Upper lobe of left lung (tissue), 6 donors: ENCODE data around the gene SIK3. TPM values are rescaled to one million over a fixed set of nuclear protein-coding genes. Genes with fewer than 3 reads are reported as not detected.

Experiments
- ATAC-seq, 2 donors: fragments of 200-7000 bp; cut with Tn5 transposase; one replicate each; pipeline ENCODE4 v1.9.1; 2022; ENCODE audit warnings: mild to moderate bottlenecking in 2 of 2, moderate library complexity in 2 of 2; ENCODE audit not compliant: low FRiP score in 2 of 2
- DNase-seq, 2 donors: peaks; one replicate each; pipeline ENCODE4 v3.0.0-alpha.2; 2019 to 2020
- H3K27ac ChIP-seq, 4 donors: fragments of 200-600 bp; sonication (generic); one replicate each; pipeline ENCODE4 v1.5.1; 2016 to 2019
- H3K27me3 ChIP-seq, 4 donors: fragments of 200-600 bp; sonication (generic); one replicate each; pipeline ENCODE4 v1.5.1; 2017 to 2019
- H3K36me3 ChIP-seq, 4 donors: fragments of 200-600 bp; sonication (generic); one replicate each; pipeline ENCODE4 v1.5.1; 2016 to 2019
- H3K4me1 ChIP-seq, 4 donors: fragments of 200-600 bp; sonication (generic); one replicate each; pipeline ENCODE4 v1.5.1; 2018 to 2019
- H3K4me3 ChIP-seq, 4 donors: fragments of 200-600 bp; sonication (generic); one replicate each; pipeline ENCODE4 v1.5.1; 2017 to 2019; ENCODE audit warnings: mild to moderate bottlenecking in 2 of 4, moderate library complexity in 1 of 4
- H3K9me3 ChIP-seq, 4 donors: fragments of 200-600 bp; sonication (generic); one replicate each; pipeline ENCODE4 v1.5.1; 2018 to 2019
- CTCF ChIP-seq, 6 experiments: fragments of 450-650 bp in 4 of 6; fragments of 200-600 bp in 2 of 6; sonication (generic) in 2 of 6; IDR thresholded peaks; one replicate each; pipeline ENCODE4 v1.5.1; 2016 to 2019; ENCODE audit warnings: antibody characterized with exemption in 6 of 6
- EP300 ChIP-seq, 4 donors: sonication (generic); formaldehyde crosslinking; IDR thresholded peaks; one replicate each; pipeline ENCODE4 v1.5.1; 2017; ENCODE audit warnings: antibody characterized with exemption in 4 of 4, control low read depth in 2 of 4
- POLR2A ChIP-seq, 4 donors: fragments of 450-650 bp; IDR thresholded peaks; one replicate each; pipeline ENCODE4 v1.5.1; 2016 to 2017; ENCODE audit warnings: antibody characterized with exemption in 4 of 4, mild to moderate bottlenecking in 2 of 4
- POLR2AphosphoS5 ChIP-seq, 2 donors: sonication (generic); formaldehyde crosslinking; IDR thresholded peaks; one replicate each; pipeline ENCODE4 v1.5.1; 2017; ENCODE audit warnings: antibody characterized with exemption in 2 of 2
- WGBS, 2 donors: methylation state at CpG; one replicate each; pipeline ENCODE4 v1.1.5; 2017 to 2018; 5-methylcytosine and 5-hydroxymethylcytosine counted together
- total RNA-seq, 6 donors: library from RNA; depleted of rRNA in 4 of 6; stranded (reverse); fragments of >200 nt in 4 of 6; gene quantifications; one replicate each; pipeline versions ENCODE4 v1.1.0 to v1.2.1, GENCODE V29; 2016 to 2021
- donor health status: DM: no; HTN: no; CAD: no; lungs with moderate emphysema.
- donor health status: DM: no; HTN: yes; CAD: no; lungs with severe emphysema.

Gene SIK3
- total RNA-seq, 6 donors from 2014 or later = 26.9 to 115 (median 43.7) TPM

- H3K27me3 ChIP-seq = no peaks in the 10 kb centered on the region
- WGBS, 2 donors = 90 to 96% methylated on average over 1 of the region's 1 CpG
- peaks cover 0 to 12% (median 3%) of the 10 kb centered on the region in 4 donors for H3K4me1 ChIP-seq
- no peak overlapping the region for H3K4me3 ChIP-seq
- no peaks in the 10 kb centered on the region for H3K9me3 ChIP-seq
- no peaks in the 10 kb centered on the region for H3K36me3 ChIP-seq
- no peak for DNase-seq
- no peak overlapping the region for H3K27ac ChIP-seq
- ATAC-seq = no peak
- TF ChIP-seq POLR2A (IDR thresholded peaks at IDR 0.05) = no peak
- TF ChIP-seq CTCF (IDR thresholded peaks at IDR 0.05) = no peak
- TF ChIP-seq EP300 (IDR thresholded peaks at IDR 0.05) = no peak
- no peak for TF ChIP-seq POLR2AphosphoS5 (IDR thresholded peaks at IDR 0.05)
Measured at GRCh38 chr11:116903090-116903489, 195.1 kb downstream of the SIK3 start.

- no peak for DNase-seq
- H3K4me1 ChIP-seq = peaks cover 0 to 12% (median 3%) of the 10 kb centered on the region in 4 donors
- no peaks in the 10 kb centered on the region for H3K9me3 ChIP-seq
- WGBS, 2 donors = 89 to 98% methylated on average over 2 of the region's 2 CpGs
- H3K27ac ChIP-seq = no peak overlapping the region
- no peaks in the 10 kb centered on the region for H3K27me3 ChIP-seq
- no peak overlapping the region for H3K4me3 ChIP-seq
- H3K36me3 ChIP-seq = peaks cover 0 to under 1% (median 0%) of the 10 kb centered on the region in 4 donors
- TF ChIP-seq POLR2A (IDR thresholded peaks at IDR 0.05) (no peak), CTCF (IDR thresholded peaks at IDR 0.05) (no peak)
- ATAC-seq = no peak
Measured at GRCh38 chr11:116901964-116902688, 196.1 kb downstream of the SIK3 start.

DNA sequence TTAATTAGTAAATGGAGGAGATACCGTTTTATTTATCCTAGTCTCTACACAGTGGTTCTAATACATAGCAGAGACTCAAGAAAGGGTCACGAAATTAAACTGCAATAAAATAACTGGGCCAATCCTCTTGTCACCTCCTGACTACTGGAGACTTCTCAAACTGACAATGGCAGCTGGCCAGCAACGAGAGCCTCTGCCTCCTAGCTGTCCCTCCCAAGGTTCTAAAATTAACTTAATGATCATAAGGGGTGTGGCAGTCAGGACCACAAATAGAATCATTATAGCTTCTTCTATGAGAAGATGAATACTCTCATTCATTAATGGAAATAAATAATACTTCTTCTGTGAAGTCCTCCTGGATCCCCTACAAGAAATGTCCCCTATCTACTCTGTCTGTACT, 197.0 kb downstream of the SIK3 start:
- H3K4me3 ChIP-seq = no peak overlapping the region
- no peaks in the 10 kb centered on the region for H3K27me3 ChIP-seq
- DNase-seq = no peak
- no peak overlapping the region for H3K27ac ChIP-seq
- WGBS, 2 donors = 83 to 85% methylated on average over 3 of the region's 3 CpGs
- no peaks in the 10 kb centered on the region for H3K9me3 ChIP-seq
- H3K4me1 ChIP-seq = peaks cover 0 to 6% (median 2%) of the 10 kb centered on the region in 4 donors
- no peak for ATAC-seq
- H3K36me3 ChIP-seq = peaks cover 0 to 9% (median 7%) of the 10 kb centered on the region in 4 donors
- TF ChIP-seq POLR2AphosphoS5 (IDR thresholded peaks at IDR 0.05) = no peak
- TF ChIP-seq EP300 (IDR thresholded peaks at IDR 0.05) = no peak
- no peak for TF ChIP-seq CTCF (IDR thresholded peaks at IDR 0.05)
- TF ChIP-seq POLR2A (IDR thresholded peaks at IDR 0.05) = no peak

GRCh38 chr11:116896211-116896610, 202.0 kb downstream of the SIK3 start:
- no peaks in the 10 kb centered on the region for H3K4me1 ChIP-seq
- 96 to 98% methylated on average over 8 of the region's 8 CpGs for WGBS, 2 donors
- ATAC-seq (no peak), DNase-seq (no peak)
- H3K27ac ChIP-seq = no peak overlapping the region
- TF ChIP-seq CTCF (IDR thresholded peaks at IDR 0.05) = no peak
- TF ChIP-seq POLR2AphosphoS5 (IDR thresholded peaks at IDR 0.05) = no peak
- TF ChIP-seq EP300 (IDR thresholded peaks at IDR 0.05) = no peak
- no peak for TF ChIP-seq POLR2A (IDR thresholded peaks at IDR 0.05)
- no peaks in the 10 kb centered on the region for H3K27me3 ChIP-seq
- no peak overlapping the region for H3K4me3 ChIP-seq
- no peaks in the 10 kb centered on the region for H3K9me3 ChIP-seq
- H3K36me3 ChIP-seq = peaks cover 0 to 49% (median 28%) of the 10 kb centered on the region in 4 donors
